Left cardiac atrium (tissue), 4 donors: ENCODE results near the gene BICRAL. TPM values are rescaled to one million over a fixed set of nuclear protein-coding genes. Genes with fewer than 3 reads are reported as not detected.
"Not testable (repeated sequence)": the region's sequence is repeated elsewhere in the genome, so short reads cannot be mapped to it uniquely, and the experiment has no call there.

ENCODE experiments used
- ATAC-seq, 2 donors: fragments of 200-7000 bp; cut with Tn5 transposase; one replicate each; pipeline ENCODE4 v1.9.1; 2020; ENCODE audit warnings: mild to moderate bottlenecking in 2 of 2, moderate library complexity in 2 of 2
- DNase-seq: peaks from one replicate; pipeline ENCODE4 v3.0.0-alpha.2; 2020
- intact Hi-C, 2 donors: fragments of 100-400 bp; cut with DNase I; formaldehyde crosslinking; loops; one replicate each; pipeline versions ENCODE4 v1.14.1 to v1.15.1; 2022 to 2023
- total RNA-seq, 2 donors: library from RNA; stranded (reverse); fragmentation: NEBNext Ultra II Directional; extraction: Animal tissue kit (Norgen Biotek cat#: 25700); gene quantifications; one replicate each; pipeline ENCODE4 v1.2.1, GENCODE V29; 2021
- donor health status: DM: no; HTN: yes; CAD: no.
- donor health status: DM: no; HTN: yes; CAD: no; lungs with severe emphysema.
- donor health status: DM: yes; HTN: yes; CAD: no.
- donor health status: Dilated cardiomyopathy.

BICRAL gene
- total RNA-seq, 2 donors from 2014 or later, result 10.0 to 10.7 TPM

DNA sequence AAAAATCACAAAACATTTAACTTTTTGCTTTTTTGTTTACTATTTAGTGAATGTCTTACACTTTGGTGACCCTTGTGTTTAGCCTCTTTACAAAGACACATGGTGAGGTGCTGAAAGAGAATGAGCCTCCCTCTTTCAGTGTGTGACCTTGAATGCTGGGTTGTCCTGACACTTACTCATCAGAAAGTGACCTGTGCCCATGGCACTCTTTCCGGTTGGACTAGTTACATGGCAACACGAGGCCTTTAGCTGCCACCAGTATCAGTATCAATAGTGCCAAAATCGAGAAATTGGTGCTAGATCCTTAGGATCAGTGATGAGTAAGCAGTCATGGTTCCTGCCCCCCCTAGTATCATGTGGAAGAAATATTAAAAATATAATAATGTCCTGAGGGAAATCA is 95.8 kb downstream of the BICRAL start:
- no peak for ATAC-seq
- DNase-seq, result no peak
- intact Hi-C loops, result loop anchor here (2.0 to 10.0 kb wide), 3 partner anchors 130 to 217 kb away; partner anchors contain the start of genes PRPH2 (in 1 of the 2) and TBCC (in 1 of the 2)

DNA sequence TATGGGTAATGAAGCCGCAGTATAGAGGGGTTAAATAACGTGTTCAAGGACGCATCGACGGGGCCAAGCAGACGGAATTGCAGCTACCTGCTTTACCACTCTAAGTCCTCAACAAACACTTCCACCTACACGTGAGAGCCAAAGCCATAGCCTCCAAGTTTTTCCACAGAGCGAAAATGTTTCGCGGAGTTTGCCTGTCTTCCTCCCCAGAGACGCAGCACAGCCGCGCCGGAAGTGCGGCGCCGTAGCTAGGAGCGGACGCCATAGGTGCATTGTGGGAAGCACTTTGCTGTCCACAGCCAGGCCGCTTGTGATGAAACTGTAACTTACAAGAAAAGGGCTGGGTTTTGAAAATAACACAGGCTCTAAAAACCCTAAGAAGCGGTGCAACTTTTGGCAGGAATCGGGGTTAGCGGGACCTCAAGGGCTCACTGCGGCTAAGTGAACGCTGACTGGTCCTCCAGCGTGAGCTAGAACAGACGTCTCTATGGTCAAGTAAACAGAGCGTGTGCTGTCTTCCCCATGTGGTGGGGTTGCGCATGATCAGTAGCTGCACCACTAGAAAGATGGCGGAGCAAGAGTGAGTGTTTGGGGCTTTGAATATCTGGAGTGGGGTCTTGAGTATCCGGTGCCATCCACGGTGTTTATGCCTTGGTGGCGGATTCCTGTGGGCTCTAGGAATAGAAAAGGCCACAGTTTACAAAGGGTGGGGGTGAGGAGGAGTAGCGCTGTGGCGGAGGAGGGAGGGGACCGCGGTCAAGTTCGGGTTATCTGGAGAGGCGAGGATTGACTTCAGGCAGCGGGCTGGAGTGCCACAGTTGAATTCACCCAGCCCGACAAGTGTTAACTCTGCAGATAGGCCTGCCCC is 97.8 kb downstream of the BICRAL start, which contains the start of gene RPL7L1:
TSS of gene RPL7L1 (plus strand) at position 245 of the 868 bp plus-strand sequence. CDS start at position 540, 295 bp downstream.
- DNase-seq (peak; percentile 81), ATAC-seq (peak; percentile 97 to 98)
- intact Hi-C loops, result loop anchor here (5.0 to 10.0 kb wide), 2 partner anchors 132 to 155 kb away; partner anchors contain the start of genes PRPH2 (in 1 of the 2) and TBCC (in 1 of the 2)

DNA sequence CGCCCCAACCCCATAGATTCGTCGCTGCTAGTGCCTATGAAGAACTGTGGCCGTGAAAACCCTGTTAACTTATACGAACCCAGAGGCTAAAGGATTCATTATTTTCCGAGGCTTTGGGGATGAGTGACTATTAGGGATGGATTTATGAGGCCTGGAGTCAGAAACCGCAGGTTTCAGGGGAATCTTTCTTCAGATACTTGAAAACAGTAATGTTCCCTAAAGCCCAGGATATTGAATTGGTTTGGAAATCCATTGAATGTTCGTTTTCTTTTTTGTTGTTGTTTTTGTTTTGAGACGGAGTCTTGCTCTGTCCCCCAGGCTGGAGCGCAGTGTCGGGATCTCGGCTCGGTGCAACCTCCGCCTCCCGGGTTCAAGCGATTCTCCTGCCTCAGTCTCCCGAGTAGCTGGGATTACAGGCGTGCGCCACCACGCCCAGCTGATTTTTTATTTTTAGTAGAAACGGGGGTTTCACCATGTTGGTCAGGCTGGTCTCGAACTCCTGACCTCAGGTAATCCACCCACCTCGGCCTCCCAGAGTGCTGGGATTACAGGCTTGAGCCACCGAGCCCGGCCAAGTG is 98.5 kb downstream of the BICRAL start:
- ATAC-seq, DNase-seq, intact Hi-C loops: not testable (repeated sequence)

DNA sequence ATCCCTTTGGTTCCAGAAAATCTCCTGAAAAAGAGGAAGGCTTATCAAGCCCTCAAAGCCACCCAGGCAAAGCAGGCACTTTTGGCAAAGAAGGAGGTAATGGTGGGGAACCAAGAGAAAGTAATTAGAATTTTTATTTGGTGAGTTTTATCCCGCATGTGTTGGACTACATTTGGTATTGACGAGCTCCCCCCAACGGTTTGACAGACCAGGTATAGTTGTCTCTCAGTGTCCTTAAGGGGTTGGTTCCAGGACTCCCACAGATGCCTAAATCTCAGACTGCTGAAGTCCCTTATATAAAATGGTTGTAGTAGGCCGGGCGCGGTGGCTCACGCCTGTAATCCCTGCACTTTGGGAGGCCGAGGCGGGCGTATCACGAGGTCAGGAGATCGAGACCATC is 99.0 kb downstream of the BICRAL start:
- intact Hi-C loops, DNase-seq, ATAC-seq: not testable (repeated sequence)

DNA sequence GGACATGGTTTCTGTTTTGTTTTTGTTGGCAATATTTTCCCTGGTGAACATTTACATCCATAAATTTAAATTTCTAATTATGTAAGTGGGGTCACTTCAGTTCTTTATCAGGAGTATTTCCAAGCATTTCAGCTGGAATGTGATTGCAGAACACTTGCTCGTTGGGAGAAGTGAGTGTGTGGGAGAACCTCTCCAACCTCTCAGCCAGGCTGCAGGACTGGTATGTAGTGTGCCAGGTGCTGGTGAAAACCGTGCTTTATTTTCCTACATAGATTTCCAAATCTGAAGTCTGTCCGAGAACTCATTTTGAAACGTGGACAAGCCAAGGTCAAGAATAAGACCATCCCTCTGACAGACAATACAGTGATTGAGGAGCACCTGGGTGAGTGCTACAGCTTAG is 103.8 kb downstream of the BICRAL start:
- intact Hi-C loops, result no loop called here
- DNase-seq, result no peak
- no peak for ATAC-seq

DNA sequence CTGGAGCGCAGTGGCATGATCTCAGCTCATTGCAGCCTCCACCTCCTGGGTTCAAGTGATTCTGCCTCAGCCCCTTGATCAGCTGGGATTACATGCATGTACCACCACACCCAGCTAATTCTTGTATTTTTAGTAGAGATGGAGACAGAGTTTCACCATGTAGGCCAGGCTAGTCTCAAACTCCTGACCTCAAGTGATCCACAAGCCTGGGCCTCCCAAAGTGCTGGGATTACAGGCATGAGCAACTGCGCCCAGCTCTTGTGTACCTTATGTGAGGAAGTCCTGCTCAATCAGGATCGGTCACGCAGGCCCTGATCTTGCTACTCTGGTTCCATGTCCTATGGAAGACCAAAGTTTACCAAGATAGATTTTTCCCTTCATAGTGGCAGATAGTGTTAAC is 106.3 kb downstream of the BICRAL start:
- DNase-seq, ATAC-seq, intact Hi-C loops: not testable (repeated sequence)

DNA sequence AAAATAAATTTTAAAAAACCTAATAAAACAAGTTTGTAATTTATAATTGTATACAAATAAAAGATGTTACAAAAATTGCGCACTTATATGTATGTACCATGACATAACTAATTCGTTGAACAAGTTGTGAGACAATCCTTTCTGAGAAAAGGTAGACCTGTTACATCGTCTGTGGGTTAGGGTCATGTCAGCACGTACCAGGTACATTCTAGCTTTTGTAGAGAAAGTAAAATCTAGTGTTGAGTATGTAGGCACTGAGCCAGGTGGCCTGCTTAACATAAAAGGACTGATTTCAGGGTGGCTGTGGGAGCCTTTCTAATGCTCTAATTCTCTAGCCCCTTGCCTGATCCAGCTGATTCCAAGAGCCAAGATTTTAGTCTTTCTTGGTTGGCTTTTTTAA is 108.0 kb downstream of the BICRAL start:
- intact Hi-C loops, result no loop called here
- no peak for ATAC-seq
- DNase-seq, result no peak

DNA sequence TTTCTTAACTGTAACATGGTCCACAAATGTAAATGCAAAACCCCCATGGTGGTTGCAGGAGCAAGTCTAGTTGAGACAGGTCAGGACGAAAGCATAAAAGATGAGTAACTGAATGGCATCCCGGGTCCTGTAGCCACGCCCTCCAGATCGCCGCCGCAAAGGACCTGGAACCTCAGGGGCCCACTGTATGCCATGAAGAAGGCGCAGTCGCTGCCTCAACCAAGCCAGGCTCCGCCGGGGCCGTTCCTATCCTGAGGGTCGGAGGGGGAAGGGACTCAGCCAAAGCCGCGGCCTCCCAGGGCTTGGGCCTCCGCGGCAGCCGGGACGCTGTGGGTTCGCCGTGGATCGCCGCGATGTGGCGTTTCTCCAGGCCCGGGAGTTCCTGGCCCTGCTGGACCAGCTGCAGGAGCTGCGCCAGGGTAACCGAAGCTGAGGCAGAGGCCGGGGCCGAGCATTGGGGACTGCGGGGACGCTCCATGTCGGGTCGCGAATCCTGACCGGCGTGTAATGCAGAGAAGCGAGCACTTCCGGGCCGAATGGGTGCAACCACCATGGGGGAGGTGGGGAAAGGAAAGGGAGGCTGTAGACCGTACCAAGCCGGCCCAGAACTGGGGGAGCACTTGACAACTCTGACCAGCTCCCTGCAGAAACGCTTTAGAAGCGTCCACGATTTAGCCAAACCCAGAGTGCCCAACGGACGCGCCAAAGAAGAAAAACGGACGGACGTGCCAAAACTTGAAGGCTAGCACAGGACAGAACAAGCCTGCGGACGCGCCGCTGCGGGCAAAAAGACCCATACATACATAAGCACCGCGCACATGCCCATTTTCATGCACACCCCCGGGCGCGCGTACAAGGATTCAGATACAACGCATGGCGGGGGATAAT is 108.7 kb downstream of the BICRAL start:
- ATAC-seq (peak; percentile 99), DNase-seq (peak; percentile 94)
- intact Hi-C loops, result no loop called here

DNA sequence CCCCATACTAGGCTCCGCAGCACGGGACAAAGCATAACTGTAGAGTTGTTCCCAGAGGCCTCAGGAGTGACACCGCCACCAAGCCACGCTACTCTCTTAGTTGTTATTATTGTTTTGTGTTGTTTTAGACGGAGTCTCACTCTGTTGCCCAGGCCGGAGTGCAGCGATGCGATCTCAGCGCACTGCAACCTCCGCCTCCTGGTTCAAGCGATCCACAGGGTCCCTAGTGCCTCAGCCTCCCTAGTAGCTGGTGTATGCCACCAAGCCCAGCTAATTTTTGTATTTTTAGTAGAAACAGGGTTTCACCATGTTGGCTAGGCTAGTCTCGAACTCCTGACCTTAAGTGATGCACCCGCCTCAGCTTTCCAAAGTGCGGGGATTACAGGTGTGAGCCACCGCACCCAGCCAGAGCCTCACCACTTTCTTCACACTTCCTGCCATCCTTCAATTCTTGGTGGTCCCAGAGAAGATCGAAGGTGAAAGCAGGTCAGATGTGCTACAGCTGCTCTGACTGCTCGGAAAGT is 109.4 kb downstream of the BICRAL start:
- ATAC-seq (no peak), DNase-seq (no peak)
- intact Hi-C loops, result no loop called here

DNA sequence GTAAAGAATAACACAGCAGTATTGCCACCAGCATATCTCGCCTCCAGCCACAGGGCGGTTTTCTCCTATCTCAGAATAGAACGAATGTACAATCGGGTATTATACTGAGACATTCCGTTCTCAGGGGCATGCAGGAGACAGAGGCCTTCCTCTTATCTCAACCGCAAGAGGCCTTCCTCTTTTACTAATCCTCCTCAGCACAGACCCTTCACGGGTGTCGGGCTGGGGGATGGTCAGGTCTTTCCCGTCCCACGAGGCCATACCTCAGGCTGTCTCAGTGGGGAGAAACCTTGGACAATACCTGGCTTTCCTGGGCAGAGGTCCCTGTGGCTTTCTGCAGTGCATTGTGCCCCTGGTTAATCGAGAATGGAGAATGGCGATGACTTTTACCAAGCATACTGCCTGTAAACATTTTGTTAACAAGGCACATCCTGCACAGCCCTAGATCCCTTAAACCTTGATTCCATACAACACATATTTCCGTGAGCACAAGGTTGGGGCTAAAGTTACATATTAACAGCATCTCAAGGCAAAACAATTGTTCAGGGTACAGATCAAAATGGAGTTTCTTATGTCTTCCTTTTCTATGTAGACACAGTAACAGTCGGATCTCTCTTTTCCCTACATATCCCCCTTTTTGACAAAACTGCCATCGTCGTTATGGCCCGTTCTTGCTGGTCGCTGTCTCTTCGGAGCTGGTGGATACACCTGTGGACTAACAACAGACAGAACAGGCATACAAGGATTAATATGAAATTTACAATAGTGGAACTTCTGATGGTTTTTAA is 112.4 kb downstream of the BICRAL start:
- intact Hi-C loops, DNase-seq, ATAC-seq: not testable (repeated sequence)

DNA sequence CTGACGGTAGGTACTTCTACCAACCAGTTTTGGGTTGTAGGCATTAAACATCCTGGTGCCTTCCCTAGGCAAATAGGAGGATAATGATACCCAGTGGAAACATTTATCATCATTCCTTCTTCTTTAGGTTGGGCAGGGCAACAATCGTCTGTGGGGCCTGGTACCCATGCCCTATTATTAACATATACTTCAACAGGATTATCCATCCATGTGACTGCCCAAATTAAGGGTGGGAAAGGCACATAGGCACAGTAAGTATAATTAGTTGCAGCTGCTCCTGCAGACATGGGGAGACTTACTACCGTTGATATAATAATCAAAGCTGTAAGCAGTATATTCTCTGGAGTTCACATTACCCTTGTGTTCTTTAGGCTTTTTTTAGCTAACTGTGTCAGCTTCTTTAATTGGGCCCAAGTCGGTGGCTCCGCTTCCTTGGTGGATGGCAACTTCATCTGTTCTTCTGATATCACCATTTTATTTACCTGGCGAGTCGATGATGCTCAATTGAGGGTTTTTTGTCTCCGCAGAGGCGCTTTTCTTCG is 114.4 kb downstream of the BICRAL start:
- DNase-seq, result no peak
- intact Hi-C loops, result loop anchor here in 1 of 2 donors (5.0 kb wide), 1 partner anchor 234 kb away; no protein-coding TSS in a partner anchor
- no peak for ATAC-seq

DNA sequence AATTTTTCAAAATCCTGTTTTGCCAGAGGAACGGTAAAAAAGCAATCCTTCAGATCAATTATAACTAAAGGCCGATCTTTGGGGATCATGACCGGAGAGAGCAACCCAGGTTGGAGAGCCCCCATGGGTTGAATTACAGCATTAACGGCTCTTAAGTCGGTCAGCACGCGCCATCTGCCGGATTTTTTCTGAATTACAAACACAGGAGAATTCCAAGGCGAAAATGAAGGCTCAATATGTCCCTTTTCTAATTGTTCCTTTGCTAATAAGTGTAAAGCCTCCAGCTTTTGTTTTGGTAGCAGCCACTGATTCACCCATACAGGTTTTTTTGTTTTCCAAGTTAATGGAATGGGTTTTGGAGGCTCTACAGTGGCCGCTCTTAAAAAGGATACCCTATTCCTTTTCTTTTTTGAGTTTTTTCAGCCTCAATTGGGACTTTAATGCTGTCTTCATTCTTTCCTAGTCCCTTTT is 117.1 kb downstream of the BICRAL start:
- intact Hi-C loops, result loop anchor here in 1 of 2 donors (5.0 kb wide), 1 partner anchor 237 kb away; no protein-coding TSS in a partner anchor
- DNase-seq (peak; percentile 66), ATAC-seq (no peak)

DNA sequence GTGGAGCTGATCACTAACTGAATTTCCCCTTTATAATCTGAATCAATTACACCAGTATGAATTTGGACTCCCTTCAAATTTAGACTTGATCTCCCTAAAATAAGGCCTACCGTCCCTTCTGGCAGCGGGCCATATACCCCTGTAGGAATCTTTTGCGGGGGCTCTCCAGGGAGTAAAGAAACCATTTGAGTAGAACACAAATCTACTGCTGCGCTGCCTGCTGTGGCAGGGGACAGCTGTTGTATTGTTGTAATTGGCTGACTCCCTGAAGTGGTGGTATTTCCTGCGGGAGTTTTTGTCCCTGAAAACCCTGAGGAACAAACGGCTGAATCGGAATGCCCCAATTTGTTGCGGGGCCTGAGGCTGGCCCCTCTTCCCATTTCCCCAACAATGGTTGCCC is 118.0 kb downstream of the BICRAL start:
- intact Hi-C loops, result loop anchor here in 1 of 2 donors (2.0 to 5.0 kb wide), 2 partner anchors 238 to 243 kb away; no protein-coding TSS in a partner anchor
- ATAC-seq (no peak), DNase-seq (no peak)

DNA sequence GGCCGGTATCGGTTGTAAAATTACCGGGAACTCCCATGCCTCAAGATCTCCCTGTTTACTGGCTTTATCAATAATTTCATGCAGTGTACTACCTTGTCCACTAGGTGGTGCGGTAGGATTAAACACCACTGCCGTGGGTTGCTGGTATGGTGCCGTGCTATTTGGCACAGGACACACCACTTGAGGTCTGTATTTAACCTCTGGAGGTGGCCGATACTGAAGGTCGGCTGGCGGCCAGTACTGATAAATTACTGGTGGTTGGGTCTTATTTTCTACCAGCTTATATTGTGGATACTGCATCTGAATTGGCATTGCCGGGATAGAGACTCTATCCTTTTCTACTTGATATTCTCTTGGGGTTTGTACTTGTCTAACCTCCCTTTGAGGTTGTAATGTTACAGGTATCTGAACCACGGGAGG is 119.7 kb downstream of the BICRAL start:
- ATAC-seq, result peak; percentile 97 to 98

DNA sequence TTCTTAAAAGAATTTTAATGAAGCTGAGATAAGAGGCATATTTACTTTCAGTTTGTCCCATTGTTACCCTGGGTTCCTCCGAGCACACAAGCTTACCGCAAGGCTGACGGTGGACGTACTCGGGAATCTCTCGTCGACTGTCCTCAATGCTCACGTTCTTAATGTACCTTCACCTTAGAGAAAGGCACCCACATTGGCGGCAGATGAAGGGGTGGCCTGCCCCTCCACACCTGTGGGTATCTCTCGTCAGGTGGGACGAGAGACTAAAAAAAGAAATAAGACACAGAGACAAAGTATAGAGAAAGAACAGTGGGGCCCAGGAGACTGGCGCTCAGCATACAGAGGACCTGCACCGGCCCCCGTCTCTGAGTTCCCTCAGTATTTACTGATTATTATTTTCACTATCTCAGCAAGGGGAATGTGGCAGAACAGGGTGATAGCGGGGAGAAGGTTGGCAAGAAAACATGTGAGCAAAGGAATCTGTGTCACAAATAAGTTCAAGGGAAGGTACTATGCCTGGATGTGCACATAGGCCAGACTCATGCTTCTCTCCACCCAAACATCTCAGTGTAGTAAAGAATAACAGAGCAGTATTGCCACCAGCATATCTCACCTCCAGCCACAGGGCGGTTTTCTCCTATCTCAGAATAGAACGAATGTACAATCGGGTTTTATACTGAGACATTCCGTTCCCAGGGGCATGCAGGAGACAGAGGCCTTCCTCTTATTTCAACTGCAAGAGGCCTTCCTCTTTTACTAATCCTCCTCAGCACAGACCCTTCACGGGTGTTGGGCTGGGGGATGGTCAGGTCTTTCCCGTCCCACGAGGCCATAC is 120.8 kb downstream of the BICRAL start:
- ATAC-seq, result not testable (repeated sequence)

More for the DNA sequence above, 119.7 kb downstream of the BICRAL start:
- DNase-seq, result peak; percentile 87
- intact Hi-C loops, result loop anchor here in 1 of 2 donors (2.0 kb wide), 1 partner anchor 241 kb away; no protein-coding TSS in a partner anchor

DNA sequence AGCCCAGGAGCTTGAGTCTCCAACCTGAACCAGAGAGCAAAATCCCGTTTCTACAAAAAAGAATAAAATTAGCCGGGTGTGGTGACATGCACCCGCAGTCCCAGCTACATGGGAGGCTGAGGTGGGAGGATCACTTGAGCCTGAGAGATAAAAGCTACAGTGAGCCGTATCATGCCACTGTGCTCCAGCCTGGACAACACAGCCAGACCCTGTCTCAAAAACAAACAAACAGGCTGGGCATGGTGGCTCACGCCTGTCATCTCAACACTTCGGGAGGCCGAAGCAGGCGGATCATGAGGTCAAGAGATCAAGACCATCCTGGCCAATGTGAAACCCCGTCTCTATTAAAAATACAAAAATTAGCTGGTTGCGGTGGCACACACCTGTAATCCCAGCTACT is 122.6 kb downstream of the BICRAL start:
- intact Hi-C loops, result no loop called here
- no peak for DNase-seq
- no peak for ATAC-seq

More for the DNA sequence above, 120.8 kb downstream of the BICRAL start:
- DNase-seq, intact Hi-C loops: not testable (repeated sequence)
